CD4-positive, alpha-beta memory T cell (primary cell): ENCODE measurements around the gene PARP8. TPM values are rescaled to one million over a fixed set of nuclear protein-coding genes. Genes with fewer than 3 reads are reported as not detected.

Experiments
- CTCF ChIA-PET: fragments of 350-600 bp; sonication (Branson Sonifier 250); formaldehyde crosslinking; loops from one replicate; lab custom pipeline; 2021; ENCODE audit warnings: inconsistent platforms; ENCODE audit not compliant: partially characterized antibody; lab: Charles Lee
- POLR2A ChIA-PET: fragments of 350-600 bp; sonication (Branson Sonifier 250); formaldehyde crosslinking; loops from one replicate; lab custom pipeline; 2021; ENCODE audit not compliant: partially characterized antibody; lab: Charles Lee
- DNase-seq, 5 donors: peaks; one replicate each; pipeline versions ENCODE4 v3.0.0 to v3.0.0-alpha.2; 2020 to 2022; ENCODE audit warnings: mixed read lengths in 1 of 5
- H3K27ac ChIP-seq: one replicate; pipeline ENCODE4 v1.7.0; 2013; ENCODE audit warnings: low read depth, low read length
- H3K27me3 ChIP-seq: 2 replicates; pipeline ENCODE4 v1.7.0; 2013; ENCODE audit warnings: mild to moderate bottlenecking, low read length, moderate library complexity; ENCODE audit not compliant: insufficient read depth
- H3K36me3 ChIP-seq: 2 replicates; pipeline ENCODE4 v1.7.0; 2013; ENCODE audit warnings: mild to moderate bottlenecking, low read length, moderate library complexity; ENCODE audit not compliant: insufficient read depth
- H3K4me1 ChIP-seq: 2 replicates; pipeline ENCODE4 v1.7.0; 2013; ENCODE audit warnings: mild to moderate bottlenecking, low read length, moderate library complexity; ENCODE audit not compliant: insufficient read depth
- H3K4me3 ChIP-seq, 2 donors: one replicate each; pipeline ENCODE4 v1.7.0; 2013; ENCODE audit warnings: low read length in 2 of 2, mild to moderate bottlenecking in 1 of 2
- H3K9me3 ChIP-seq, 2 donors: one replicate each; pipeline ENCODE4 v1.7.0; 2013; ENCODE audit warnings: low read length in 2 of 2, control low read depth in 1 of 2; ENCODE audit not compliant: control insufficient read depth in 1 of 2
- H3K27ac Mint-ChIP-seq, 7 donors: one replicate each; pipeline ENCODE4 v1.8.0; 2020 to 2021; ENCODE audit warnings: mixed read lengths in 7 of 7, mild to moderate bottlenecking in 6 of 7, inconsistent platforms in 3 of 7, moderate library complexity in 3 of 7
- H3K27me3 Mint-ChIP-seq, 2 donors: one replicate each; pipeline ENCODE4 v1.8.0; 2020 to 2021; ENCODE audit warnings: mixed read lengths in 2 of 2
- H3K36me3 Mint-ChIP-seq, 2 donors: one replicate each; pipeline ENCODE4 v1.8.0; 2020 to 2021; ENCODE audit warnings: mixed read lengths in 2 of 2, inconsistent platforms in 1 of 2, mild to moderate bottlenecking in 1 of 2
- H3K4me1 Mint-ChIP-seq, 4 donors: one replicate each; pipeline ENCODE4 v1.8.0; 2020 to 2021; ENCODE audit warnings: mixed read lengths in 4 of 4, mild to moderate bottlenecking in 1 of 4
- H3K4me3 Mint-ChIP-seq, 8 donors: one replicate each; pipeline ENCODE4 v1.8.0; 2020 to 2021; ENCODE audit warnings: mixed read lengths in 8 of 8, mild to moderate bottlenecking in 7 of 8, moderate library complexity in 6 of 8, inconsistent platforms in 3 of 8
- H3K9me3 Mint-ChIP-seq, 8 donors: one replicate each; pipeline ENCODE4 v1.8.0; 2020 to 2021; ENCODE audit warnings: mixed read lengths in 8 of 8, mild to moderate bottlenecking in 5 of 8, inconsistent platforms in 3 of 8, moderate library complexity in 1 of 8
- intact Hi-C: fragments of 100-400 bp; cut with micrococcal nuclease; formaldehyde crosslinking; loops from one replicate; pipeline ENCODE4 v1.15.1; 2023
- polyA plus RNA-seq, 2 donors: library from polyadenylated mRNA; unstranded; fragments of 300-500 nt; fragmentation: Illumina TruSeq; gene quantifications; one replicate each; pipeline ENCODE4 v1.2.3, GENCODE V29; 2021
- total RNA-seq, 2 experiments: library from RNA; stranded (reverse); gene quantifications; one replicate each; pipeline ENCODE4 v1.2.3, GENCODE V29; 2021

The PARP8 gene
- total and polyA plus RNA-seq, 4 experiments from 2014 or later = 89.5 to 184 (median 136) TPM

DNA sequence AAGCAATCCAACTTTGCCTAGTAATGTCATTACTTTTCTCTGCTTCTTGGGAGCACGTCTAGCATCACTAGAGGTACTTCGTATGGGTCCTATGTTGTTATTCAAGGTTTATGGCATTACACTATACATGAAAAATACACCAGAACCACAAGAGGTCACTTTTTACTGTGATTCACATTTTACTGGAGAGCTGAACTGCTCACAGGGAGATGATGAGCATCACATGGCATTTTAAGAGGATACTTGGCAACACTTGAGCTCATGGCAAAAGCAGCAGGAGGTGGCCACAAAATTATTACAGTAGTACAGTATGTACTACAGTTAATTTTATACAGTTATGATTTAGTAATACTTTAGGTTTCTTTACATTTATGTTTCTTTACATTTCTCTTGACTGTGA lies 223.4 kb downstream of the PARP8 start:
- no peaks in the 10 kb centered on the region for H3K36me3 ChIP-seq
- H3K27me3 ChIP-seq = no peaks in the 10 kb centered on the region
- Mint-ChIP-seq H3K4me3 (no peak overlapping the region), H3K9me3 (peaks cover 0 to 2% (median 0%) of the 10 kb centered on the region in 8 donors), H3K4me1 (no peaks in the 10 kb centered on the region), H3K27me3 (peaks cover 10 to 12% of the 10 kb centered on the region in 2 donors), H3K27ac (no peak overlapping the region), H3K36me3 (no peaks in the 10 kb centered on the region)
- no peaks in the 10 kb centered on the region for H3K4me1 ChIP-seq
- POLR2A ChIA-PET = no interaction called here
- intact Hi-C loops = no loop called here
- no peak for DNase-seq
- H3K4me3 ChIP-seq = no peak overlapping the region
- no peaks in the 10 kb centered on the region for H3K9me3 ChIP-seq
- CTCF ChIA-PET = no interaction called here
- no peak overlapping the region for H3K27ac ChIP-seq

Other genes starting within 250 kb of the PARP8 start
- gene EMB, start 225.3 kb upstream of the PARP8 start, total RNA-seq = 100 to 1,000 TPM; 264 to 277 TPM
- 100 to 1,000 TPM; 176 to 275 TPM for gene EMB, start 225.3 kb upstream of the PARP8 start, polyA plus RNA-seq